Omental fat pad (tissue), 4 donors: ENCODE data around the gene SLIT1. TPM values are rescaled to one million over a fixed set of nuclear protein-coding genes. Genes with fewer than 3 reads are reported as not detected.

Experiments used
- ATAC-seq: fragments of 150-250 bp; one replicate; pipeline ENCODE4 v1.9.1; 2016; ENCODE audit warnings: mild to moderate bottlenecking, moderate library complexity; ENCODE audit not compliant: low FRiP score
- DNase-seq: peaks from one replicate; pipeline ENCODE4 v3.0.0-alpha.2; 2019; ENCODE audit warnings: low spot score
- total RNA-seq, 4 donors: library from RNA; depleted of rRNA; stranded (reverse); fragments of >200 nt; gene quantifications; one replicate each; pipeline ENCODE4 v1.1.0, GENCODE V29; 2016
- TF ChIP-seq, protein P1 (sequence below), 3 donors: fragments of 450-650 bp; IDR thresholded peaks; one replicate each; pipeline ENCODE4 v1.5.1; 2016 to 2017; ENCODE audit warnings: antibody characterized with exemption in 3 of 3, mild to moderate bottlenecking in 3 of 3, moderate library complexity in 2 of 3

The SLIT1 gene
- total RNA-seq, 4 donors from 2014 or later: 0.12 to 1.1 (median 0.28) TPM

GRCh38 chr10:97067716-97068391 is 117.9 kb downstream of the SLIT1 start:
- DNase-seq (no peak), ATAC-seq (no peak)
- TF ChIP-seq, protein P1, sequence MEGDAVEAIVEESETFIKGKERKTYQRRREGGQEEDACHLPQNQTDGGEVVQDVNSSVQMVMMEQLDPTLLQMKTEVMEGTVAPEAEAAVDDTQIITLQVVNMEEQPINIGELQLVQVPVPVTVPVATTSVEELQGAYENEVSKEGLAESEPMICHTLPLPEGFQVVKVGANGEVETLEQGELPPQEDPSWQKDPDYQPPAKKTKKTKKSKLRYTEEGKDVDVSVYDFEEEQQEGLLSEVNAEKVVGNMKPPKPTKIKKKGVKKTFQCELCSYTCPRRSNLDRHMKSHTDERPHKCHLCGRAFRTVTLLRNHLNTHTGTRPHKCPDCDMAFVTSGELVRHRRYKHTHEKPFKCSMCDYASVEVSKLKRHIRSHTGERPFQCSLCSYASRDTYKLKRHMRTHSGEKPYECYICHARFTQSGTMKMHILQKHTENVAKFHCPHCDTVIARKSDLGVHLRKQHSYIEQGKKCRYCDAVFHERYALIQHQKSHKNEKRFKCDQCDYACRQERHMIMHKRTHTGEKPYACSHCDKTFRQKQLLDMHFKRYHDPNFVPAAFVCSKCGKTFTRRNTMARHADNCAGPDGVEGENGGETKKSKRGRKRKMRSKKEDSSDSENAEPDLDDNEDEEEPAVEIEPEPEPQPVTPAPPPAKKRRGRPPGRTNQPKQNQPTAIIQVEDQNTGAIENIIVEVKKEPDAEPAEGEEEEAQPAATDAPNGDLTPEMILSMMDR (IDR thresholded peaks at IDR 0.05): no peak

DNA sequence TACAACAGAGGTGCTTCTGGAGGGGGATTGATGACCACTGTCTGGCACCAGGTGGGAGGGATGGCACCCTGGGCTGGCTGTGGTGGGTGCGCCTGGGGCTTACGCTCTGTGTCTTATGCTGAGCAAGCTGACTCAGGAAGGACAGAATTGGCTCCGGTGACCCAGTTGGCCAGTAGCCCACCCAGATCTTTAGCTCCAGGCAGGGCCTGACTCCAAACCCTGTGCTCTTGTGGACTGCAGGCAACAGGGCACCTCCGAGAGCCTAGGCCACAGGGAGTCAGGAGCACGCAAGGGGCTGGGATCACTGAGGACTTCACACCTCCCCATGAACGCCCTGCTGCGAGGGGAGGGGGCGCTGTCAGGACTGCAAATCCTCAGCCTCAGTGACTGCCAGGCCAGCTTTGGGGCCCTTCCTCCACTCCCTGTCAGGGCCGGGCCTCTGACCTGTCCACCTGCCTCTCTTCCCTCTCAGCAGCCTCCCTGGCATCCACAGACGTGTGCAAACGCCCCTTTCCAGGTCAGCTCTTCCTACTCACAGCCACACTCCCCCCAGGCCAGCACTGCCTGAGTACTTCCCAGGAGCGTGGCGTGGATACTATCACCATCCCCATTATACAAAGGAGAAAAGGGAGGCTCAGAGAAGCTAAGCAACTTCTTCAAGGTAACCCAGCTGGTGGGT is 118.7 kb downstream of the SLIT1 start:
- ATAC-seq (no peak), DNase-seq (no peak)
- TF ChIP-seq, protein P1 (IDR thresholded peaks at IDR 0.05): no peak

- TF ChIP-seq, protein P1 (IDR thresholded peaks at IDR 0.05): no peak
- DNase-seq (no peak), ATAC-seq (no peak)
These were observed 119.8 kb downstream of the SLIT1 start for GRCh38 chr10:97065686-97066660.

DNA sequence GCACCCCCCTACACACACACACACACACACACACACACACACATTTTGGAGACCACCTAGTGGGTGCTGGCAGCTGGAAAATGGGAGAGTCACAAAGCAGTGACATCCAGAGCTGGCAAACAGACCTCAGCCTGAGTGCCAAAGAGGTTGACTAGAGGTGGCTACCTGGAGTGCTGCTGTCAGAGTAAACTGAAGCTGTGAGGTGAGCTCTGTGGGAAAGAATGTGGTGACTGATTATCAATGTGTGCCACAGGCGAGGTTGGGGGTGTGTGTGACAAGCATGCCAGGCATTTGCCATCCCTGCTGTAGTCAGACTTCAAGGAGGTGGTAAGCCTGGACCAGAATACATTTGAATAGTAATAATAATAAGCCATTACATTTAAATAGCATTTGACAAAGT is 120.6 kb downstream of the SLIT1 start:
- no peak for ATAC-seq
- DNase-seq: no peak
- TF ChIP-seq, protein P1 (IDR thresholded peaks at IDR 0.05): no peak

GRCh38 chr10:97063983-97064837 is 121.5 kb downstream of the SLIT1 start:
- ATAC-seq (no peak), DNase-seq (no peak)
- TF ChIP-seq, protein P1 (IDR thresholded peaks at IDR 0.05): no peak

DNA sequence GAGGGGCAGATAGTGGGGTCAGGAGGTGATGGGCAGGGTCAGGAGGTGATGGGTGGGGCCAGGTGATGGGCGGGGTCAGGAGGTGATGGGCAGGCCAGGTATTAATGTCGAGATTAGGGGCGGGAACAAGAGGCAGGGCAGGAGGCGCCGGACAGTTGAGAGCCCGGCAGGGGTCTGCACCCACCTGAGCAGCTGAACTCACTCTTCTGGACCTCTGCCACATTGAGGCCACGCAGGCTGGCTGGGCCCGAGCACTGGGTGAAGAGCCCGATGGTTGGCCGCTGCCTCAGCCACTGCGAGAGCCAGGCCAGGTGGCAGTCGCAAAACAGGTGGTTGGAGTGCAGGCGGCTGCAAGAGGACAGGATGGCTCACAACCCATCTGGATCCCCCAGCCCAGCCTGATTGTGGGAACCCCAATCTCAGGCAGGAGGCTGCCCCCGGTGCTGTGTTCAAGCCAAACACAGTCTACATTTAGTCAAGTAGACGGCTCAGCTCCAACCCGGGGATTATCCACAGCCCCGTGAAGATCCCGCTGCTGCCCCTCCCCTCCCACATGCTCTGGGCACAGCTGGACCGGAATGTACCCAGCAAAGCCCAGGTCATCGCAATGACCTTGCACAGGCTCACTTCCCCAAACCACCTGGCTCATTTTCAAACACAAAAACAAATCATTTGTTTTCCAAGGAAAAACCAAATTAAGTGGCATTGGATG is 122.3 kb downstream of the SLIT1 start:
- ATAC-seq (no peak), DNase-seq (no peak)
- TF ChIP-seq, protein P1 (IDR thresholded peaks at IDR 0.05): no peak
